Tibial nerve (tissue), 4 donors: ENCODE measurements around the gene TMEFF2. TPM values are rescaled to one million over a fixed set of nuclear protein-coding genes. Genes with fewer than 3 reads are reported as not detected.
A peak's percentile ranks its signal among the peaks of the same experiment; 100 is the strongest.
"Not testable (repeated sequence)": the region's sequence is repeated elsewhere in the genome, so short reads cannot be mapped to it uniquely, and the experiment has no call there.

Experiments used
- DNase-seq, 2 donors: peaks; one replicate each; pipeline ENCODE4 v3.0.0-alpha.2; 2019; ENCODE audit warnings: low spot score in 2 of 2
- H3K27ac ChIP-seq, 4 donors: fragments of 200-600 bp; sonication (generic) in 3 of 4; one replicate each; pipeline ENCODE4 v1.5.1; 2017 to 2019; ENCODE audit warnings: mild to moderate bottlenecking in 1 of 4
- H3K27me3 ChIP-seq, 2 donors: fragments of 200-600 bp; sonication (generic) in 1 of 2; one replicate each; pipeline versions ENCODE4 v1.5.1 to v1.6.0; 2017 to 2019
- H3K36me3 ChIP-seq, 3 donors: fragments of 200-600 bp; sonication (generic); one replicate each; pipeline ENCODE4 v1.5.1; 2018 to 2019
- H3K4me1 ChIP-seq, 4 donors: fragments of 200-600 bp; sonication (generic) in 3 of 4; one replicate each; pipeline ENCODE4 v1.5.1; 2017 to 2019
- H3K4me3 ChIP-seq, 4 donors: fragments of 200-600 bp; sonication (generic) in 3 of 4; one replicate each; pipeline ENCODE4 v1.5.1; 2017 to 2019; ENCODE audit warnings: mild to moderate bottlenecking in 1 of 4, moderate library complexity in 1 of 4
- H3K9me3 ChIP-seq, 4 donors: fragments of 200-600 bp; sonication (generic) in 3 of 4; one replicate each; pipeline ENCODE4 v1.5.1; 2017 to 2019
- EP300 ChIP-seq, 2 donors: sonication (generic); formaldehyde crosslinking; IDR thresholded peaks; one replicate each; pipeline ENCODE4 v1.6.1; 2017; ENCODE audit warnings: antibody characterized with exemption in 2 of 2, mild to moderate bottlenecking in 1 of 2
- POLR2A ChIP-seq, 2 donors: fragments of 450-650 bp; IDR thresholded peaks; one replicate each; pipeline ENCODE4 v1.6.1; 2017; ENCODE audit warnings: antibody characterized with exemption in 2 of 2, mild to moderate bottlenecking in 2 of 2, moderate library complexity in 2 of 2
- WGBS, 2 donors: methylation state at CpG; one replicate each; pipeline ENCODE4 v1.1.5; 2018; 5-methylcytosine and 5-hydroxymethylcytosine counted together
- total RNA-seq, 4 donors: library from RNA; depleted of rRNA; stranded (reverse); fragments of >200 nt; gene quantifications; one replicate each; pipeline ENCODE4 v1.1.0, GENCODE V29; 2016
- TF ChIP-seq, protein P1 (sequence below), 5 experiments: fragments of 200-600 bp in 3 of 5; fragments of 450-650 bp in 2 of 5; sonication (generic) in 3 of 5; IDR thresholded peaks; one replicate each; pipeline ENCODE4 v1.5.1; 2016 to 2019; ENCODE audit warnings: antibody characterized with exemption in 5 of 5, mild to moderate bottlenecking in 3 of 5, moderate library complexity in 2 of 5

The TMEFF2 gene
- total RNA-seq, 4 donors from 2014 or later, result not detected

DNA sequence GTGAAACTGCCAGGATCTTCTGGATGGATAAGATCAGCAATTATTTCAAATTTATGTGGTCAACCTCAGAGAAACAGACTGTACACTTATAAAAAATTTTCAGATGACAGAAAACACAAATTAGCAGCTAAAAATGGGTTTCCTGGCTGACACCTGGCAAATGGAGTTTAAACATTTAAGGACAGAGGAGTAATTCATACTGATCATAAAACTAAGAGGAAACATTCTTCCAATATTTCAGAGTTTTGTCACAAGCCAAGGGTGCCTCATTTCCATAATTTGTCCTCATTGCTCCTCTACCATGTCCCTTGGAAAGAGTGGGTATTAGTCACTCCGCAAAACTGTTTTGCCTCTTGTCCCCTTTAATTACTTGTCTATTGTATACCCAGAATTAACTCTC, 70.2 kb downstream of the TMEFF2 start:
- H3K27me3 ChIP-seq, result no peaks in the 10 kb centered on the region
- H3K4me3 ChIP-seq, result no peak overlapping the region
- DNase-seq, result no peak
- no peaks in the 10 kb centered on the region for H3K36me3 ChIP-seq
- TF ChIP-seq POLR2A (IDR thresholded peaks at IDR 0.05), result no peak
- TF ChIP-seq EP300 (IDR thresholded peaks at IDR 0.05), result no peak
- TF ChIP-seq, protein P1, sequence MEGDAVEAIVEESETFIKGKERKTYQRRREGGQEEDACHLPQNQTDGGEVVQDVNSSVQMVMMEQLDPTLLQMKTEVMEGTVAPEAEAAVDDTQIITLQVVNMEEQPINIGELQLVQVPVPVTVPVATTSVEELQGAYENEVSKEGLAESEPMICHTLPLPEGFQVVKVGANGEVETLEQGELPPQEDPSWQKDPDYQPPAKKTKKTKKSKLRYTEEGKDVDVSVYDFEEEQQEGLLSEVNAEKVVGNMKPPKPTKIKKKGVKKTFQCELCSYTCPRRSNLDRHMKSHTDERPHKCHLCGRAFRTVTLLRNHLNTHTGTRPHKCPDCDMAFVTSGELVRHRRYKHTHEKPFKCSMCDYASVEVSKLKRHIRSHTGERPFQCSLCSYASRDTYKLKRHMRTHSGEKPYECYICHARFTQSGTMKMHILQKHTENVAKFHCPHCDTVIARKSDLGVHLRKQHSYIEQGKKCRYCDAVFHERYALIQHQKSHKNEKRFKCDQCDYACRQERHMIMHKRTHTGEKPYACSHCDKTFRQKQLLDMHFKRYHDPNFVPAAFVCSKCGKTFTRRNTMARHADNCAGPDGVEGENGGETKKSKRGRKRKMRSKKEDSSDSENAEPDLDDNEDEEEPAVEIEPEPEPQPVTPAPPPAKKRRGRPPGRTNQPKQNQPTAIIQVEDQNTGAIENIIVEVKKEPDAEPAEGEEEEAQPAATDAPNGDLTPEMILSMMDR (IDR thresholded peaks at IDR 0.05), result no peak
- peak overlapping the region in 1 of 4 donors; percentile 24 for H3K27ac ChIP-seq
- WGBS, 2 donors, result 68 to 74% methylated on average over 1 of the region's 1 CpG
- H3K9me3 ChIP-seq, result no peaks in the 10 kb centered on the region
- H3K4me1 ChIP-seq, result peaks cover 0 to 36% (median 0%) of the 10 kb centered on the region in 4 donors

DNA sequence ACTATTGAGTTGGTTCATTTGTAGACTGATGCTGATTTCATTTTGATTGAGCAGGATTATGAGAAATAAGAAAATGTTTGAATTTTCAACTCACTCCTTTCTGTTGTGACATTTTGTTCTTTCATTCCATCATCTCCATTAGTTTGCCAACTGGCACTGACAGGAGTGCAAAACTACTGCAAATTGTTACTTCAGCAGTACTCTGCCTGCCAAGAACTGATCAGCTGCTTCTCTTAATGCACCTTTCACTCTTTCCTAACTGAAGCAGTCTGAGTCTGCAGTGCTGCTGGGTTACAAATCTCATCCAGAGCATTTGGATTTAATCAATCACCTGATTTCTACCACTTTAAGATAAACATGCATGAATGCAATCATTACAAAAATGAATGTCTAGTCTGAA, 70.9 kb downstream of the TMEFF2 start:
- TF ChIP-seq EP300 (IDR thresholded peaks at IDR 0.05) (peak in 1 of 2 donors; percentile 75), POLR2A (IDR thresholded peaks at IDR 0.05) (no peak)
- TF ChIP-seq, protein P1 (IDR thresholded peaks at IDR 0.05), result no peak
- Histone ChIP-seq H3K27me3 (no peaks in the 10 kb centered on the region), H3K27ac (no peak overlapping the region), H3K9me3 (no peaks in the 10 kb centered on the region), H3K4me3 (no peak overlapping the region), H3K4me1 (peaks cover 0 to 36% (median 0%) of the 10 kb centered on the region in 4 donors), H3K36me3 (no peaks in the 10 kb centered on the region)
- peak in 1 of 2 donors; percentile 61 for DNase-seq

- TF ChIP-seq EP300 (IDR thresholded peaks at IDR 0.05), result no peak
- H3K27me3 ChIP-seq, result no peaks in the 10 kb centered on the region
- no peak overlapping the region for H3K27ac ChIP-seq
- H3K36me3 ChIP-seq, result no peaks in the 10 kb centered on the region
- no peak overlapping the region for H3K4me3 ChIP-seq
- no peak for DNase-seq
- no peaks in the 10 kb centered on the region for H3K9me3 ChIP-seq
- H3K4me1 ChIP-seq, result peaks cover 0 to 31% (median 0%) of the 10 kb centered on the region in 4 donors
Measured at GRCh38 chr2:192122946-192123345, 71.8 kb downstream of the TMEFF2 start.

DNA sequence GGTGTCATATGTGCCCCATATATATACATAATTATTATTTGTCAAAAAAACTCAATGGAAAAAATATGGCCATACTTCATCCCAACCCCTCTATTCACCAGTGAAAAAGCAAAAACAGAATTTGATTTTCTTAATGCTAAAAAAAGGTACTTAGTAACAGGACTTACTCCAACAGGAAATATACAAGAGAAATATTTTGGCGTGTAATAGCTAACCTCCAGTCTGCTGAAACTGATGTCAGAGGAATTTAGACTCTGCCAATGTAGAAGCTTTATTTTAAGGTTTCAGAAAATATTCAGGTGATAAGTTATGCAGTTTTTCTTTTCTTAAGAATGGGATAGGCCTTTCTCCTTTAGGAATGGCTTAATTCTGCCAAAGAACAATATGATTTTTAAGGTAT, 72.6 kb downstream of the TMEFF2 start:
- no peak for DNase-seq
- Histone ChIP-seq H3K4me3 (no peak overlapping the region), H3K27me3 (no peaks in the 10 kb centered on the region), H3K9me3 (peaks cover 0 to 3% (median 0%) of the 10 kb centered on the region in 4 donors), H3K27ac (no peak overlapping the region), H3K4me1 (peaks cover 0 to 23% (median 0%) of the 10 kb centered on the region in 4 donors), H3K36me3 (no peaks in the 10 kb centered on the region)
- TF ChIP-seq POLR2A (IDR thresholded peaks at IDR 0.05) (no peak), EP300 (IDR thresholded peaks at IDR 0.05) (no peak)
- TF ChIP-seq, protein P1 (IDR thresholded peaks at IDR 0.05), result no peak
- WGBS, 2 donors, result 61 to 67% methylated on average over 1 of the region's 1 CpG

GRCh38 chr2:192119536-192119935, 75.2 kb downstream of the TMEFF2 start:
- DNase-seq, result no peak
- TF ChIP-seq, protein P1 (IDR thresholded peaks at IDR 0.05), result no peak
- TF ChIP-seq POLR2A (IDR thresholded peaks at IDR 0.05) (no peak), EP300 (IDR thresholded peaks at IDR 0.05) (no peak)
- Histone ChIP-seq H3K9me3 (peaks cover 0 to 3% (median 0%) of the 10 kb centered on the region in 4 donors), H3K27me3 (no peaks in the 10 kb centered on the region), H3K36me3 (no peaks in the 10 kb centered on the region), H3K27ac (no peak overlapping the region), H3K4me1 (peaks cover 0 to 10% (median 0%) of the 10 kb centered on the region in 4 donors), H3K4me3 (no peak overlapping the region)
- 65 to 78% methylated on average over 1 of the region's 1 CpG for WGBS, 2 donors

GRCh38 chr2:192117705-192118104, 77.0 kb downstream of the TMEFF2 start:
- Histone ChIP-seq H3K27me3 (no peaks in the 10 kb centered on the region), H3K36me3 (no peaks in the 10 kb centered on the region), H3K9me3 (peaks cover 0 to 3% (median 0%) of the 10 kb centered on the region in 4 donors), H3K4me3 (no peak overlapping the region), H3K27ac (no peak overlapping the region), H3K4me1 (no peaks in the 10 kb centered on the region)
- 94 to 96% methylated on average over 2 of the region's 2 CpGs for WGBS, 2 donors
- no peak for DNase-seq
- TF ChIP-seq, protein P1 (IDR thresholded peaks at IDR 0.05), result no peak
- TF ChIP-seq POLR2A (IDR thresholded peaks at IDR 0.05), result no peak
- no peak for TF ChIP-seq EP300 (IDR thresholded peaks at IDR 0.05)

DNA sequence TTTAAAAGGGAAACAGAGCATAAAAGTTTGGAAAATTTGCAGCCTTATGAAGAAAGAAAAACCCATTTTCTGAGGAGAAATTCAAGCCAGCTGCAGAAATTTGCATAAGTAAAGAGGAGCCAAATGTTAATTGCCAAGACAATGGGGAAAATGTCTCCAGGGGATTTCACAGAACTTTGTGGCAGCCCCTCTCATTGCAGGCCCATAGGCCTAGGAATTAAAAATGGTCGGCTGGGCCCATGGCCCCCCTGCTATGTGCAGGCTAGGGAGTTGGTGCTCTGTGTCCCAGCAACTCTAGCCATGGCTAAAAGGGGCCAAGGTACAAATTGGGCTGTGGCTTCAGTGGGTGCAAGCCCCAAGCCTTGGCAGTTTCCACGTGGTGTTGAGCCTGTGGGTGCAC, 83.2 kb downstream of the TMEFF2 start:
- H3K4me3 ChIP-seq, H3K4me1 ChIP-seq, H3K36me3 ChIP-seq, H3K27me3 ChIP-seq, H3K9me3 ChIP-seq, H3K27ac ChIP-seq, DNase-seq: not testable (repeated sequence)
- WGBS, 2 donors, result 50 to 58% methylated on average over 2 of the region's 2 CpGs
